GM19328 (cell line): Measurements from ENCODE around the gene RAP1A.

Experiments used
- ATAC-seq: cut with Tn5 transposase; IDR thresholded peaks from one replicate; pipeline ENCODE4 v1.9.1; 2021; ENCODE audit warnings: mild to moderate bottlenecking, moderate library complexity; ENCODE audit not compliant: unreplicated experiment

The RAP1A gene

DNA sequence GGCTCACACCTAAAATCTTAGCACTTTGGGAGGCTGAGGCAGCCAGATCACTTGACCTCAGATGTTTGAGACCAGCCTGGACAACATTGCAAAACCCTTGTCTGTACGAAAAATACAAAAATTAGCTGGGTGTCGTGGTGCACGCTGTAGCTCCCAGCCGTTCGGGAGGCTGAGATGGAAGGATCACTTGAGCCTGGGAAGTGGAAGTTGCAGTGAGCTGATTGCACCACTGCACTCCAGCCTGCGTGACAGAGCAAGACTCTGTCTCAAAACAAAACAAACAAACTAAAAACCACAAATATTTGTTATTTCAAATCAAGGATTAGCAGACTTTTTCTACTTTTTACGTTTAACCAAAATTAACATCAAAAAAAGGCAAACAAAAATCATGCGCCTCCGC is 88.3 kb downstream of the RAP1A start:
- no peak for ATAC-seq

DNA sequence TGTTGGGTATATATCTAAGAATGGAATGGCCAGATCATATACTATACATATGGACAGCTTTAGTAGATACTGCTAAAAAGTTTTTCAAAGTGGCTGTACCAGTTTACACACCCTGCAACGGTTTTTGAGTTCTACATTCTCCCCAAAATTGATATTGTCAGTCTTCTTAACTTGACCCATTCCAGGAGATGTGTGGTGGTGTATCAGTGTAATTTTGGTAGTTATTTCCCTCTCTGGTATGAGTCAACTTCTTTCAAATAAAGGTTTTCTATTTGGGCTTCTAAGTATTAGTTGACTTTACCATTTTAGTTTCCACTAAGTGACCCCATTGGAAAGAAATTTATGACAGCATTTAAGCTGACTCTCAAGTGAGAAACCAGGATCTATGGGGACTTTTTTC is 90.4 kb downstream of the RAP1A start:
- no peak for ATAC-seq

DNA sequence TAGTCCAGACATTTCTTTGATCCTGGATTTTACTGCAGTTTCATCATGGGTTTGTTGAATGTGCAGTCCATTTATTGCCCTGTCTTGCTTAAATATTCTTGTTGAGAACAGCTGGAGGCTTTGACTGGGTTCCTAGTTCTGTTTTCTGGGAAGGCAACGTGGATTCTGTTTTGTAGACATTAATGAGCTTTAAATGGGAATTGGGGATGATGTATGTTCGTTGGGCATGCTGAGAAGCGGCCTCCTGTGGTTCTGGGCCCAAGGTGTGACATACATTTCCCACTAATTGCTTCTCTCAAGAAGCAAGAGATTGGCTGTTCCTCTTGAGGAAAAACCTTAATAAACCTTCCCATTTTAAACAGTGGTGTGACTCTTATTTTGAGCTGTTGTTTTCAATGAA is 96.7 kb downstream of the RAP1A start:
- no peak for ATAC-seq

DNA sequence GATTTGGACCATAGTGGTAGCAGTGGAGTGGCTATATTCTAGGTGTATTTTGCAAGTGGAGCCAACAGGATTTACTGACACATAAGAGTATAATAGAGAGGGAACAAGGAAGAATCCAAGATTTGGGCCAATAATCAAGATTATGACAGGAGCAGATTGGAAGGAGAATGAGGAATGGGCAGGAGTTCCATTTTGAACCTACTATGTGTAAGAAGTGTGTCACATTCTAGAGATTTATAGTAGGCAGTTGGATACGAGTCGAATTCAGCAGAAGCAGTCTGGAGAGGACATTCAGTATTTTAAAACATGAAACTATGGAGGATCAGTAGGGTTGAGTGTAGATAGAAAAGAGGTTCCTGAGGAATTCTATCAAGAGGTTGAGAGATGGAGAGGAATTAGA is 97.9 kb downstream of the RAP1A start:
- ATAC-seq: no peak

DNA sequence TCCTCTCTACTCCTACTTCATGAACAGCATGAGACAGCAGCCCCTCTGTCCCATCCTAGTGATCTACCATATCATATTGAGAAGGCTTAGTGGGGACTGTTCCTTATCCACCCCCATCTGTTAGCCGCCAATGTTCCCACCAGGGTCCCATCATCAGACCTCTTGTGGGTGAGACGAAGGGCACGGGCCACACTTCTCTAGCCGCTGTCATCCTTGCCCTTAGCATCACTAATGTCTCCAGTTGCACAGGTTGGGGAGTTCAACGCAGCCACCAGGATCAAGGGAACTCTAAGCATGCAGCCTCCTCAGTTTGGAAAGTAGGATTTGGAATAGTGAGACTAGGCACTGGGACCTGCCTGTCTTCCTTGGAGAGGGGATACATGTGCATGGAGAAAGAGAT is 99.5 kb downstream of the RAP1A start:
- no peak for ATAC-seq

DNA sequence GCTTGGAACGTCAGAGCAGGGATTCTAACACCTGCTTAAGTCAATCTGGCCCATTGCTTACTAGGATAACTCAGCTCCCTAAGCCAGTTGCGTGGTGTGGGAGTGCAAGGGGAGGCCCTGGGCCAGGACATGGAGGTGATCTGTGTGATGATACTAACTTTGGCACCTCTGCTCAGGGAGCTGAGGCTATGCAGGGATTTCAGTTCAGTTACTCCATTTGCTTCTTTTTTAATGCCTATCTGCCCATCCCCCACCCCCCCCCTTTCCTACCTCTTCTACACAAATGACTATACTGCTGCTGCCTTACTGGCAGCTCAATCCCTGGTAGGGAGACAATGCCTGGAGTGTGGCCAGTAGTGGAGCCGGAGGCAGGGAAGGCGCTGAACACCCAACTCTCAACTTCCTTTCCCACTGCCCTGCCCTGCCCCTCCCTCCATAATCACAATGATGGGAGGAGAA is 100.1 kb downstream of the RAP1A start:
- no peak for ATAC-seq

DNA sequence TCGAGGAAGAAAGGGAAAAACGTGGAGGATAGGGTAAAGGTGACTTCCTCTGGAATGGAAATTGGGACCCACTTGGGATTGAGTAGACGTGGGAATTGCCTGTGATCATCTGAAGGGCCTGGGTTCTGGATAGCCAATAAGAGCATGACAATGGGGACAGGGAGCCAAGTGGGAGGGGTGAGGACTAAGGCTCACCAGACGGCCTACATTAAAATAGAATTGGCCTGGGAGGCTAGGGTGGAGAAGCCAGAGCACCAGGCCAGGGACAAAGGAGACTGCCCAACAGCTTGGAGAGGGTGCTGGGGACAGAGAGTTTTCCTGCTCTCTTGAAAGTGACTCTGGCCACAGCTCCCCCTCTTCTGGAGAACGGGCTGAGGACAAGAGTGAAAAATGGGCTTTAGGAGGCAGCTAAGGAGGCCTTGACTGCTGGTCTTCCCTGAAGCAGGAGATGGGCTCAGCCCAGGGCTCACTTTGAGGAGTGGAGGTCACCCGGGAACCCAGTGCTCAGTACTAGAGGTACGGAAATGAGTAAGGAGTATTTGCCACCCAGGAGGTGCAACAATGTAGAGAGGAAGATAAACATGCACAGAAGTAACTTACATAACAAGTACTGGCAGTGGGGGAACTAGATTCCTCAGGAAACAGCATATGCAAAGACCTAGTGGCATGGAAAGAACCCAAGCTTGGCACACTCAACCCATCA is 100.8 kb downstream of the RAP1A start:
- no peak for ATAC-seq

DNA sequence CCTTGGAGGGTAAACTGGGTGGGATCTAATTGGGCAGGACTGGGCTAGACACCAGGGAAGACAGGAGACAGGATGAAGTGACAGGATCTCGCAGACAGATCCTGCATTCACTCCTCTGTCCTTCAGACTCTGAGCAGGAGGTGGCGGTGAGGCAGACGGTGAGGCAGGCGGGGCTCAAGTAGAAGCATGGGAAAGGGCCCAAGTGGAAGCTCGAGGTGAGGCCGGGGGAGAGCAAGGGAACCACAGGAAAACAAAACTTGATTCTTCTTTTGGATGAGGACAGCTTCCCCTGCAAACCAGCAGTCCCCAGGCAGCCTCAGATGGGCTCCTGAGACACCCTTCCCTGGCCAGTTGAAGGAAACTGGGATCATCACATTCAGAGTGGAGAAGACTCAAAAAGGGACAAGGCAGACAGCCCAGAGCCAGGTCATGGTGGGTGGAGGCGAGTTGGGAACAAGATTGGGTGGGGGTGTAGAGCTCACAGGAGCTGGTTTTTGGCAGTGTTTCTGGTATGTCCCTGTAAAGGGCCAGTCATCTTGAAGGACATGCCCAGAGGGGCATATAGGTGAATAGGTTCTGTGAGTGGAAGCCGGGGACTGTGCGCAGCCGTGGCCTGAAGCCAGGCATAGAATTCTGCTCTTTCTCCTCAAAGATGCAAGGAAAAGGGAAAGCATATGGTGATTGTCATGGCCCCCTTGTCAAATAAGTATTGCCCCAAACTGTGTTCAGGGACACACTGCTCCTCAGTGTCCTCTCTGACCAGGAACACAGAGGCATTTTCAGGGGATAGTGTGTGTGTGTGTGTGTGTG is 101.6 kb downstream of the RAP1A start:
- no peak for ATAC-seq

DNA sequence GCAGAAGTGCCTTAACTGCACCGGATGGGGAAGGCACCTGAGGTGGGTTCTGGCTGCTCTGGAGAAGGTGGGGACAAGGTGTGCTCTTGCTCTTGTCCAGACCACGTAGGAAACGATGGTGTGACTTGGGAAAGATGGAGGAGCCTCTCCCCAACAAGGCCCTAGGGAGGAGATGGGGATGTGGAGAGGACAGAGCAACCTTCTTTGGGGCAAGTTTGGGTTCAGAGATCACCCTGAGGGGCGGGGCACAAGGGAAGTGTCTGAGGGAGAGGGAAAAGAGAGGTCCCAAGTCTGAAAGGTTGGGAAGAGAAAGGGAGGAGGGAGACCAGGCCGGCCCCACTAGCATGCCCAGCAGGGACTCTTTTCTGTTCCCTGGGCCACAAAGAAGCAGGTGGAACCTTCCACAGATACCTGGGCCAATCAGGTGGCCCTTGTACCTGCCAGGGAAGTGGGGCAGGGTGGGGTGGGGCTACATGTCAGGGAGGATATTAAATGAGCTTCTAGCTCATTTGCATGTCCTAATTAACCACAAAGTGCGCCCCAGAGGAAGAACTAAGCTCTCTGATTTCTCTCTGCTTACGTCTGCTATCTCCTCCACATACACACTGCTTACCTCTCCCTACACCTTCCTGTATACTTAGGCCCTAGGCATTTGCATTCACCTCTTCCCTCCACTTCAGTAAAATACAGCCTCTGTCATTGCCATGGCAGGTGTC is 103.7 kb downstream of the RAP1A start:
- ATAC-seq: no peak

DNA sequence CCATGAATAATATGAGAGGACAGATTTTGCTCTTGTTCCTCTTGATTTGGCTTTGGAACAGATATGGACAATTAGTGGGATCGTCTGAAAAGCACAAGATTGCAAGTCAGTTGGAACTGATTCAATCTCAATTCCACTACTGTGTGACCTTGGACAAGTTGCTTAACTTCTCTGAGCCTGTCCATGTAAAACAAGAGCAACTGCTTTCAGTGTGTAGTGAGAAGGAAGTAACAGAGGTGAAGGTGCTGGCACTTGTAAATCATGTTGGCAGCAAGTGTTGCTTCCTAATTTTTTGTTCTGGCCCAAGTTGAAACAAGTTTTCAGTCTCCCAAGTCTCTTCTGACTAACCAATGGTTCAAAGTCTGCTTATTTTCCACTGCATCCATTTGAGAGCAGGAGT is 104.3 kb downstream of the RAP1A start:
- no peak for ATAC-seq

DNA sequence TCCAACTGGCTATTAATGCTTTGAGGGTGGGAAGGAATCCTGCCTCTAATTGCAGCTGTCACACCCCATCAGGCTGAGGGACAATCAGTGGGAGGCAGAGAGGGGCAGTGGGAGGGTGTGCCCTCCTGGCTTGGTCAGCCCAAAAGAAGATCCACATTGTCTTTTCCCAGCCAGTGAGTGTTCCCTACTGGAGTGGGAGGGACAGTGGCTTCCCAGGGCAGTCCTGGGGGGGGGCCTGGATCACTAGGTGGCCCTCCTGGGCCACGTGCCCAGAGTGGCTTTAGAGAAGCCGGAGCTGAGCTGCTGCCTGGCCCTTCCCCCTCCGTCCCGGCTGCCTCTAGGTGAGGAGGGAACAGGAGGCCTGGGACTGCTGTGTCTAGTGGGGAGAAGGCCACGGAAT is 105.6 kb downstream of the RAP1A start:
- ATAC-seq: no peak

DNA sequence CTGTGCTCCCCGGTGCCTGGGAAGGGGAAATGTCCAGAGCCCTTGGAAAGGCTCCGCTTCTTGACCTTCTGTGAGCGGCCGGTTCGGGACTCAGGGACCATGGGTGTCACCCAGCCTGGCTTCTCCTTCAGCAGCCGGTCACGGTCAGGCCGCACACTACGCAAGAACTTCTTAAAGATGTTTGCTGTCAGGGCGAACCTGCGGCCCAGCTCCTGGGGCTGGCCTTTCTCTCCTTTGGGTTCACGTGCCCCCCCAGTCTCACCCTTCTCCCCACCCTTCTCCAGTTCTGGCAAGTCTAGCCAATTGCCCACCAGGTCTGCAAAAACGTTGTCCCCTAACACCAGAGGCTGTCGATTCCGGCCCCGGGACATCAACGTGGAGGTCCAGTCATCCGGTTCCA is 107.5 kb downstream of the RAP1A start:
- ATAC-seq: no peak

DNA sequence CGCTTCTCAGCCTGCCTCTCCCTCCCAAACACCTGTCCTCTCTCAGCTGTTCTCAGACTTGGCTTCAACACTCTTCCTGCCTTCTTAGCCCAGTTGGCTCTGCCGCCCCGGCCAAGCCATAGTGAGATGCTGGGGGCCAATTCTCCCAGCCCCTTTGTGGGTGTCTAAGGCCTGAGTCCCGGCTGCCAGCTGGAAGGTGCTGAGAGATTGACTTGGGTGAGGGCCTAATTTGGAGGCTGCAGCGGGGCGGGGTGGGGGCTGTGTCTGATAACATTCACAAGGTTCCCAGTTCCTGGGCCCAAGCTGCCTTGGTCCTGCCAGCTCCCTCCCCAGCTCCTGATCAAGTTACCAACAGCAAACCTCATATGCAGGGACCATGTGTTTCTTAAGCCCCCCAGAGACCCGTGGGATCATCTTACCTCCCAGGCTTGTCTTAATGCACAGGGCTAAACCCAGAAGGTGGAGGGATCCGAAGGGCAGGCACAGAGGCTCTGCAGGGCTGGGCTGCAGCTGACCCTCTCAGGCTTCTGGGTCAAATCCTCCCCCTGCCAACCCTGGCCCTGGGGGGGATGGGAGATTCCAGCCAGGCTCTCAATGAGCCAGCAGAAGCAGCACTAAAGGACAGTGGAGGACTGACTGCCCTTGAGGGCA is 109.8 kb downstream of the RAP1A start:
- no peak for ATAC-seq

DNA sequence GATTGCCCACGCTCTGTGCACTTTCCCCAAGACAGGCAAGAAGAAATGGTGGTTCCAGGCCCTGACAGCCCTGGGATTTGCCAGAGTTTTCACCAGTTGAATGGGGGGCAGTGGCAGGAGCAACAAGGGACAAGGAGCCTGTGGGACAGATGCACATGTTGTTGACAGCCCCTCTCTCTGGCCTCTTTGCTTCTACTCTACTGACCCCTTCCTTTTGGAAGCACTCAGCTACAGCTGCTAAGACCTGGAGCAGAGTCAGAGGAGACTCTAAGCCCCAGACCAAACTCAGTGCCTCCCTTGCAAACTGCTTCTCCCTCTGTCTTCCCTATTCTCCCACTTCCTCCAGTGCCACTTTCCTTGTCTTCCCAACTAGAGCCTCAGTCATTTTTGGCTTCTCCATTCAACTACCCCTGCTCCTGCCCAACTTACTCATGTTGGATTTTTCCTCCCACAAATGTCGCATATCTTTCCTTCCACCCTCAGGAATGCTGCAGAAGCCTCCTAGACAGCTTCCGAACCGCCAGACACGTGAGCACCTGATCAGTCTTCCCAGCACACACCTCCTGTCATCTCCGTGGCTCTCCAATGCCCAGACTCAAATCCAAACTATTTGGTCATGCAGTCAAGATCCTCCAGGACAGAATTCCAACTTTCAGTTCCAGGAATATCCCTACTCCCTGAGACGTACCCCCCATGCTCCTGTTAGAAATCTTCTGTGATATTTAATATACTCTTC is 110.5 kb downstream of the RAP1A start:
- ATAC-seq: no peak

DNA sequence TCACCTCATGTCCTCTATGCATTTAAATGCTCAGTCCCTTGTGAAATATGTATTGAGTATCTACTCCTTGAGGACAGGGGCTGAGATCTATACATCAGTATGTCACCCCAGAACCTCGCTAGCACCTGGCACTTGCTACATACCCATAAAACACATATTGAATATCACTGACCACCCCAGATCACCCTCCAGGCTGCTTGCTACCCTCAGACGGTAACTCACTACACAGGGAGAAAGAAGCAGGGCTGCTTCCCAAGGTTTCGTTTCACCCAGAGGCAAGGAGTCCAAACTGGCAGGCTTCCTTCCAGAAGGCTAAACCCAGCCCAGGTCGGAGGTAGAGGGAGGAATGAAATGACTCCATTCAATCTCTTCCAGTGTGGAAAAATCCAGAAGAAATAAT is 111.1 kb downstream of the RAP1A start:
- no peak for ATAC-seq

DNA sequence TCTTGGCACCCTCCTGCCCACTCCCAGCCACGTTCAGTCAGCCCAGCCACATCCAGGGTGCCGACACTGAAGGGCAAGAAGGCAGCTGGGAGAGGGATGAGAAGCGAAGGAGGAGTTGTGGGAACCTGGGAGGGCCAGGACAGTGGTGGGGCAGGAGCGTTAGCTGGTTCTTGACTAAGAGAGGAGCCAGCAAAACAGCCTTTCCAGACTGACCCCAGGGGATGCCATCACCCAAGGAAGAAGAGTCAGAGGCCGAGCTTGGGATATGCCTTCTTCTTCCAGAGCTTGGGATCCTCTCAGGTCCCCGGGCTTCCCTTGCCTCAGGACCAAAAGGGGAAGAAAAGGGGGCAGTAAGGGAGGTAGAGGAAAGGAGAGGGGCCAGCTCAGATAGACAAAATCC is 112.4 kb downstream of the RAP1A start:
- ATAC-seq: no peak

DNA sequence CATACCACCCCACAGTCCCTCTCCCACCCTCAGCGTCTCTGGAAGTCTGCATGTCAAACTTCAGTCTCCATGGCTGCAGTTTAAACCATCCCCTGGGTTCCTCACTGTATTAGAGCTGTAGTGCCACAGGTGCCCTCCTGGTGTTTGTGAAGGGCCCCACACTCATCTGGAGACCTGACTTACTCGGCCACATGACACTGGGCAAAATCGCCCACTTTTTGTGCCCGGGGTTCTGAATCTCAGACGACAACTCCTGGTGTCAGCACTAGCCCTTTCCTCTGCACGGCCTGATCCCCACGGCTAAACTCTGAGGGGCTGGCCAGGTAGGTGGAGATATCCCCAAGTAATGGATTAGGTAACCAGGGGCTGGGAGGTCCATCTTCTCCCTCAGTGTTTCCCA is 113.1 kb downstream of the RAP1A start:
- ATAC-seq: no peak

DNA sequence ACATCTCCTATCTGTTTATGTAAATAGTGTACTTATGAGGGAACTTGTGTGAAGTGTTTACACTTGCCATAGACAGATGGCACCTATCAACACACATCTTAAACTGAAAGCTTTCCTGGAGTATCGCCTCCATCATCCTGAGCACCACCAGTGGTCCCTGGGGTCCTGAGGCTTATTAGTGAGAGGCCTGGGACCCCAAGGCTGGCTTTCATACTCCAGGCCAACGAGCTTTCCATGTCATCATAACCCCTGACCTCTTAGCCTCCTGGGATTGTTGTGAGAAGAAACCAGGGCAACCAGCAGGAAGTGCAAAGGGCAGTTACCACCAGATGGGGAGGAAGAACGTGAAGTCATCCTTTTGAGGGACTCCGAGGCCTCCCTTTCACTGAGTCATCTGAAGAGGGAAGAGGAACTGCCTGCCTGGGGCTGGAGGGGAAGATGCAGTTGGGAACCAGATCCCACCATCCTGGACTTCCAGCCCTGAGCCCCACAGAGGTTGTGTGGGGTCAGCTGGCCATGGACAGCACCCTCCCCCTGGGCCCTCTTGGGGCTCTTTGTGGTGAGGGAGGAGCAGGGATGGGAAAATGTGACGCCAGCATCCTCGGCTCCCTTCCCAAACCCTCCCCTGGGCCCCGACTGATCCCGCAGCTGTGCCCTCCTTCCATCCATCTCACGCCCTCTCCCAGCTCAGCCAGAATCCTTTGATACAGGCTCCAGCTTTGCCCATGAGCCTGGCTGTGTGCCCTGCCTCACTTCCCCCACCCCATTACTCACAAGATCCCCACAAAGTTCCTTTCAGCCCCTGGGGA is 113.8 kb downstream of the RAP1A start:
- ATAC-seq: no peak

DNA sequence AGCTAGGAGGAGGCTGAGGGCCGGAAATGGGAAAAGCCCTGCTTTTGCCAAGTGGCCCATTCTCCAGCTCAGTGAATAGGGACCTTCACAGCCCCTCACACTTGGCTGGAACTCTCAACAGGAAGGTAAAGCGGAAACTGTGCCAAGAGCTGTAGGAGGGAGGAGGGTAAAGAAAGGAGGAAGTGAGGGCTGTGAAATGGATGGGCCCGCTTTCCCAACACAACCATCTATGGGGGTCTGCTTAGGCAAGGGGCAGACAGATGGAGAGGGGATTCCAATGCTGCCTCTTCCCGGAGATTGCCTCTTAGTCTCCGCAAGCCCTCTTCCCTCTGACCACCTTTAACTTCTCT is 114.4 kb downstream of the RAP1A start:
- no peak for ATAC-seq

DNA sequence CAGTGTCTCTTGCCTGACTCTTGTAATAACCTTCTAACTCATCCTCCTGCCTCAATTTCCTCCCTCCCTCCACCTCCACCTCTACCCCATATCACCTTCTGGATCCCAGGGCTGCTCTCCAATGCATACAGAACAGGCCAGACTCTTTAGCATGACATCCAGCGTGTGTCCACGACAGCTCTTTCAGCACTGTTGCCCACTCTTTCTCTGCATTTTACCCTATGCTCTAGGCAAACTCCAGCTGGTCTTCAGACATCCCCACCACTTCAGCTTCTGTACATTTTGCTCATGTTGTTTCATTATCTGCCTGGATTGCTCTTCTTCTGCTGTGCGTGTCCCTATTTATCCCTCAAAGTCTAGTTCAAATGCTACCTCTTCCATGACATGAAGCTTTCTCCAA is 114.8 kb downstream of the RAP1A start:
- no peak for ATAC-seq
